Cardiac muscle cell (in vitro differentiated cells and primary cell): ENCODE measurements around the gene BRSK2. TPM values are rescaled to one million over a fixed set of nuclear protein-coding genes. Genes with fewer than 3 reads are reported as not detected.

Experiments used
- DNase-seq, 2 donors: peaks; one replicate each; pipeline versions ENCODE4 v3.0.0 to v3.0.0-alpha.2; 2010 to 2017; ENCODE audit warnings: low read depth in 1 of 2, low spot score in 1 of 2
- H3K27ac ChIP-seq: fragments of 200-600 bp; sonication (generic); 2 replicates; pipeline ENCODE4 v1.5.1; 2016
- H3K27me3 ChIP-seq: fragments of 200-600 bp; sonication (generic); 2 replicates; pipeline ENCODE4 v1.6.0; 2016; ENCODE audit warnings: control low read depth
- H3K36me3 ChIP-seq: fragments of 200-600 bp; sonication (generic); 2 replicates; pipeline ENCODE4 v1.5.1; 2016; ENCODE audit warnings: control low read depth
- H3K4me1 ChIP-seq: fragments of 200-600 bp; sonication (generic); 2 replicates; pipeline ENCODE4 v1.8.1; 2017; ENCODE audit warnings: low read depth, mild to moderate bottlenecking, mixed run types
- H3K4me3 ChIP-seq: fragments of 200-600 bp; sonication (generic); 2 replicates; pipeline ENCODE4 v1.5.1; 2016; ENCODE audit warnings: mild to moderate bottlenecking
- H3K9me3 ChIP-seq: fragments of 200-600 bp; sonication (generic); 2 replicates; pipeline ENCODE4 v1.5.1; 2017; ENCODE audit warnings: low read depth, mild to moderate bottlenecking, control low read depth
- polyA plus RNA-seq: library from polyadenylated mRNA; unstranded; fragments of >200 nt; fragmentation: Nextera tagmentation; extraction: Ambion mirVana; gene quantifications from 2 replicates; pipeline ENCODE4 v1.2.1, GENCODE V29; 2016
- total RNA-seq: library from RNA; depleted of rRNA; stranded (reverse); fragments of >200 nt; gene quantifications from 2 replicates; pipeline ENCODE4 v1.2.3, GENCODE V29; 2016
- TF ChIP-seq, protein P1 (sequence below): IDR thresholded peaks from 2 replicates; pipeline ENCODE4 v1.5.1; 2012; ENCODE audit warnings: low read depth, mild to moderate bottlenecking, low read length

The BRSK2 gene
- total and polyA plus RNA-seq, 2 experiments from 2014 or later: 0.69 to 2.7 TPM

DNA sequence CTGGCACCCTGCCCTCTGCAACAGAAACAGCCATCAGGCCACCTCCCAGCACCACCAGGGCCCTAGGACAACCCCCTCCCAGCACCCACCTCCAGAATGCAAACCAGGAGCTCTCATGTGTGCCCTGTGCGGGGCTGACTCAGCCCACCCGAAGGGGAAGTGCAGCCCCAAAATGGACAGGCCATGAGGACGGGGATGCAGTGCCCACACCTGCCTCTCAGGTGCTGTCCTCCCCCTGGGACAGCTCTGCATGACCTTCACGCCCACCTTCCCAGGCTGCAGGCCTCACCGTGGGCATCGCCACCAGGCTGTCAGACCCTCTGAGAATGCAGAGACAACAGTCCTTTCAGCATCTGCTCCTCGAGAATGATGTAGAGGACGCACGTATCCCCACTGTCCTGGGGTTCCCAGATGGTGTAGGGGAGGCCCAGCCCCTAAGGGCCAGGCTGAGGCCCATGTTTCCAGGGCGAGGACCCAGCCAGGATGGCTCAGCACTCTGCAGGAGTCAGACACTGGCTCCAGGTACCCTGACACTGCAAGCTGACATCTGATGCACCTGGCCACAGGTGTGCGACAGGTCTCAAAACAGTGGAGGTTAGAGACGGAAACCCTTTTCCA lies 83.4 kb downstream of the BRSK2 start:
- H3K36me3 ChIP-seq: no peaks in the 10 kb centered on the region

DNA sequence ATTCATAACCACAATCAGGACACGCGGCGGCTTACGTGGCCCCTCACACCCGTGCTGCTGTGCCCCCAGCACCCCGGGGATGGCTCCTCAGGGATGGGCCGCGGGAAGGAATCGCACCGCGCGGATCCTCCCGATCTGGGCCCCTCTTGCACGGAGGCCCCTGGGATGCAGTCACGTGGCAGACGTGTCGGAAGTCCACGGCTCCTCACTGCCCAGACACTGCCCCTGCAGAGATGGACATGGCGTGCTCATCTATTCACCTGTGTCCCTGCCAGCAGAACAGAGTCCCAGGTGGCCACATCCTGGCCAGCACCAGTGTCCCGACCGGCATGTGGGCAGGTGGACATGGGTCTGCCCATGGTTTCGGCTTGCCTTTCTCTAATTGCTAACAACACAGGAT lies 84.1 kb downstream of the BRSK2 start:
- no peaks in the 10 kb centered on the region for H3K4me1 ChIP-seq
- H3K36me3 ChIP-seq: no peaks in the 10 kb centered on the region
- no peaks in the 10 kb centered on the region for H3K27me3 ChIP-seq
- TF ChIP-seq, protein P1, sequence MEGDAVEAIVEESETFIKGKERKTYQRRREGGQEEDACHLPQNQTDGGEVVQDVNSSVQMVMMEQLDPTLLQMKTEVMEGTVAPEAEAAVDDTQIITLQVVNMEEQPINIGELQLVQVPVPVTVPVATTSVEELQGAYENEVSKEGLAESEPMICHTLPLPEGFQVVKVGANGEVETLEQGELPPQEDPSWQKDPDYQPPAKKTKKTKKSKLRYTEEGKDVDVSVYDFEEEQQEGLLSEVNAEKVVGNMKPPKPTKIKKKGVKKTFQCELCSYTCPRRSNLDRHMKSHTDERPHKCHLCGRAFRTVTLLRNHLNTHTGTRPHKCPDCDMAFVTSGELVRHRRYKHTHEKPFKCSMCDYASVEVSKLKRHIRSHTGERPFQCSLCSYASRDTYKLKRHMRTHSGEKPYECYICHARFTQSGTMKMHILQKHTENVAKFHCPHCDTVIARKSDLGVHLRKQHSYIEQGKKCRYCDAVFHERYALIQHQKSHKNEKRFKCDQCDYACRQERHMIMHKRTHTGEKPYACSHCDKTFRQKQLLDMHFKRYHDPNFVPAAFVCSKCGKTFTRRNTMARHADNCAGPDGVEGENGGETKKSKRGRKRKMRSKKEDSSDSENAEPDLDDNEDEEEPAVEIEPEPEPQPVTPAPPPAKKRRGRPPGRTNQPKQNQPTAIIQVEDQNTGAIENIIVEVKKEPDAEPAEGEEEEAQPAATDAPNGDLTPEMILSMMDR: no peak
- H3K27ac ChIP-seq: no peak overlapping the region
- no peak overlapping the region for H3K4me3 ChIP-seq
- no peaks in the 10 kb centered on the region for H3K9me3 ChIP-seq
- no peak for DNase-seq

More for the DNA sequence above, 83.4 kb downstream of the BRSK2 start:
- H3K27me3 ChIP-seq: no peaks in the 10 kb centered on the region
- TF ChIP-seq, protein P1: no peak
- H3K4me1 ChIP-seq: no peaks in the 10 kb centered on the region
- no peak for DNase-seq
- no peak overlapping the region for H3K4me3 ChIP-seq
- H3K9me3 ChIP-seq: no peaks in the 10 kb centered on the region
- H3K27ac ChIP-seq: no peak overlapping the region

DNA sequence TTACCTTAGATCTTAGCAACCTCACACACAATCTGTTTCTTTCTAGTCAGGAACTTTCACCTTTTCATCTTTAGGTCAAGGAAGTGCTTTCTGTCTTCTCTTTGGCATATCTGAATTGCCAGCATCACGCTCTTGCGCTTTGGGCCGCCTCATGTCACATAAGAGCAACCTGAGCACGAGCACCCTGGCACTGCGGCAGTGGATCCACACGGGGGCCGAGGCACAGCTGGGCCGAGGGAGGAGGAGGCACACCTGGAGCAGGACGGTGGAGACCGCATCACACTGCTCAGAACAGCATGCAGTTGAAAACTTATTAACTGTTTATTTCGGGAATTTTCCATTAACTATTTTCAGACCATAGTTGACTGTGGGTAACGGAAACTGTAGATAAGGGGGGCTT lies 86.1 kb downstream of the BRSK2 start:
- Histone ChIP-seq H3K27me3 (no peaks in the 10 kb centered on the region), H3K4me3 (no peak overlapping the region), H3K36me3 (no peaks in the 10 kb centered on the region), H3K4me1 (no peaks in the 10 kb centered on the region), H3K27ac (no peak overlapping the region), H3K9me3 (no peaks in the 10 kb centered on the region)
- DNase-seq: no peak
- TF ChIP-seq, protein P1: no peak

DNA sequence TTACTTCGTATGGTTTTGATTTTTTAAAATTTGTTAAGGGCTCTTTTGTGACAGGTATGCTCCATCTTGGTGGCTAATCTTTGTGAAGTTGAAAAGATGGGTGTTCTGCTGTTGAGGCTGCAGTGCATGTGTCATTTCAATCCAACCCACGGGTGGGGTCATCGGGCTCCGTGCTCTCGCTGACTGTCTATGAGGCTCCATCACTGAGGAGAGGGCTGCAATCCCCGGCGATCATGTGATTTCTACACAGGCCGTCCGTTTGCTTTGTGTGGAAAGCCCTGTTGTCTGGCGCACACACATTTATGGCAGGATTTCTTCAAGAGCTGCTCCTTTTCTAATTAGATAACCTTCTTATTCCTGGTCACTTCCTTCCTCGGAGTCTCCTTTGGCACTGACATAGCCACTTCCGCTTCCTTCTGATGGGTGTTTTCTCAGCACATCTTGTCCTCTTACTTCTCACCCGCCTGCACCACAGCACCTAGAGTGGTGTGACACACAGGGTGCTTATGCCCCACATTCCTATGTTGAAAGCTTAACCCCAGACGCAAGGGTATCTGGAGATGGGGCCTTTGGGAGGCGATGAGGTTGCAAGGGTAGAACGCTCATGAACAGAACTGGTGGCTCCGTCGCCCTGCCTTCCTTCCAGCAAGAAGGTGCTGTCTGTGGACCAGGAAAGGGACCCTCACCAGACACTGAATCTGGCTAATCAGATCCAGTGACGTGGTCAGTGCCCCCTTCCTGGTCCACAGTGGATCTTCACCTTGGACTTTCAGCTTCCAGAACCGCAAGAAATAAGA lies 87.4 kb downstream of the BRSK2 start:
- Histone ChIP-seq H3K4me1 (no peaks in the 10 kb centered on the region), H3K27me3 (no peaks in the 10 kb centered on the region), H3K4me3 (no peak overlapping the region), H3K36me3 (no peaks in the 10 kb centered on the region), H3K27ac (no peak overlapping the region), H3K9me3 (no peaks in the 10 kb centered on the region)
- TF ChIP-seq, protein P1: no peak
- no peak for DNase-seq

DNA sequence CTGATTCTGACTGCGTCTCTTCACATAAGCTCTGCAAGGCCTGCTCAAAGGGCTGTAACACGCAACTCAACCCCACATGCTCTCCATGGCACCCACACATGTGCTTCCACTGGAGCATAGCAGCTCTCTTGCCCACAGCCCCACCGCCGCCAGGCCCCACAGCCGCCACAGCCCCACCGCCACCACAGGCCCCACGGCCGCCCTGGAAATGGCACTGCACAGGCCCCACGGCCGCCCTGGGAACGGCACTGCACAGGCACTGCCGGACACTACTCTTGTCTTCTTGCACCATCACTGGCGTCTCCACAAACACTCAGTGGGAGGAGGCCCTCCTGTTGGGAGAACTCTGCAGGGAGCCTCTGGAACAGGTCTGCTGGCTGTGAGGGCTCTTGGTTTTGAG lies 88.3 kb downstream of the BRSK2 start:
- H3K27me3 ChIP-seq: no peaks in the 10 kb centered on the region
- TF ChIP-seq, protein P1: no peak
- no peaks in the 10 kb centered on the region for H3K36me3 ChIP-seq
- DNase-seq: no peak
- no peak overlapping the region for H3K27ac ChIP-seq
- no peaks in the 10 kb centered on the region for H3K4me1 ChIP-seq
- no peak overlapping the region for H3K4me3 ChIP-seq
- H3K9me3 ChIP-seq: no peaks in the 10 kb centered on the region
